ENCODE results near the gene C1orf198. TPM values are rescaled to one million over a fixed set of nuclear protein-coding genes. Genes with fewer than 3 reads are reported as not detected.
A peak's percentile ranks its signal among the peaks of the same experiment; 100 is the strongest.

Gene C1orf198
- polyA plus RNA-seq, 1 of the 3 experiments (the other 2 are of a cell fraction): 12.3 TPM

GRCh38 chr1:230870916-230871315, 2.6 kb upstream of the C1orf198 start:
- CTCF ChIA-PET: interaction anchor here (0.7 kb wide), 1 partner anchor 52 kb away, joined by 3 read pairs; no protein-coding TSS in a partner anchor
- TF ChIP-seq PBX3 (IDR thresholded peaks at IDR 0.05) (no peak), GABPA (IDR thresholded peaks at IDR 0.05; ENCODE audit: low read depth) (no peak), JUND (IDR thresholded peaks at IDR 0.05) (no peak), EP300 (IDR thresholded peaks at IDR 0.05; ENCODE audit: borderline replicate concordance in 1 of 2, low read depth in 1 of 2, low read length in 1 of 2) (no peak)
- TF ChIP-seq, protein P1, sequence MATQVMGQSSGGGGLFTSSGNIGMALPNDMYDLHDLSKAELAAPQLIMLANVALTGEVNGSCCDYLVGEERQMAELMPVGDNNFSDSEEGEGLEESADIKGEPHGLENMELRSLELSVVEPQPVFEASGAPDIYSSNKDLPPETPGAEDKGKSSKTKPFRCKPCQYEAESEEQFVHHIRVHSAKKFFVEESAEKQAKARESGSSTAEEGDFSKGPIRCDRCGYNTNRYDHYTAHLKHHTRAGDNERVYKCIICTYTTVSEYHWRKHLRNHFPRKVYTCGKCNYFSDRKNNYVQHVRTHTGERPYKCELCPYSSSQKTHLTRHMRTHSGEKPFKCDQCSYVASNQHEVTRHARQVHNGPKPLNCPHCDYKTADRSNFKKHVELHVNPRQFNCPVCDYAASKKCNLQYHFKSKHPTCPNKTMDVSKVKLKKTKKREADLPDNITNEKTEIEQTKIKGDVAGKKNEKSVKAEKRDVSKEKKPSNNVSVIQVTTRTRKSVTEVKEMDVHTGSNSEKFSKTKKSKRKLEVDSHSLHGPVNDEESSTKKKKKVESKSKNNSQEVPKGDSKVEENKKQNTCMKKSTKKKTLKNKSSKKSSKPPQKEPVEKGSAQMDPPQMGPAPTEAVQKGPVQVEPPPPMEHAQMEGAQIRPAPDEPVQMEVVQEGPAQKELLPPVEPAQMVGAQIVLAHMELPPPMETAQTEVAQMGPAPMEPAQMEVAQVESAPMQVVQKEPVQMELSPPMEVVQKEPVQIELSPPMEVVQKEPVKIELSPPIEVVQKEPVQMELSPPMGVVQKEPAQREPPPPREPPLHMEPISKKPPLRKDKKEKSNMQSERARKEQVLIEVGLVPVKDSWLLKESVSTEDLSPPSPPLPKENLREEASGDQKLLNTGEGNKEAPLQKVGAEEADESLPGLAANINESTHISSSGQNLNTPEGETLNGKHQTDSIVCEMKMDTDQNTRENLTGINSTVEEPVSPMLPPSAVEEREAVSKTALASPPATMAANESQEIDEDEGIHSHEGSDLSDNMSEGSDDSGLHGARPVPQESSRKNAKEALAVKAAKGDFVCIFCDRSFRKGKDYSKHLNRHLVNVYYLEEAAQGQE (IDR thresholded peaks at IDR 0.05; ENCODE audit: low read depth, low read length): no peak
- Histone ChIP-seq H3K27ac (ENCODE audit: low read depth in 2 of 2, low read length in 1 of 2) (no peak overlapping the region), H3K9ac (no peak overlapping the region), H3K4me1 (ENCODE audit: control insufficient read depth in 1 of 2, insufficient read depth in 2 of 2, low read depth in 1 of 2, low read length in 1 of 2) (peaks cover 17 to 26% of the 10 kb centered on the region in 2 experiments), H3K79me2 (ENCODE audit: insufficient read depth) (peaks cover 20% of the 10 kb centered on the region; the same call in 1 of the 2 replicates), H2AFZ (ENCODE audit: low read depth) (no peak overlapping the region), H4K20me1 (ENCODE audit: insufficient read depth) (peaks cover 4% of the 10 kb centered on the region; the same call in 1 of the 2 replicates), H3K27me3 (ENCODE audit: insufficient read depth) (no peaks in the 10 kb centered on the region), H3K4me3 (ENCODE audit: low read depth in 2 of 2, low read length in 1 of 2) (no peak overlapping the region), H3K9me2 (no peaks in the 10 kb centered on the region), H3K4me2 (no peak overlapping the region), H3K36me3 (replicated peaks in 1 of 2; ENCODE audit: control insufficient read depth in 1 of 2, insufficient read depth in 2 of 2, low read length in 1 of 2) (peaks cover 0 to 2% of the 10 kb centered on the region in 2 experiments), H3K9me3 (no peaks in the 10 kb centered on the region), H3F3A (replicated peaks; ENCODE audit: insufficient read depth) (peaks cover 13% of the 10 kb centered on the region)
- POLR2A ChIA-PET: no interaction called here
- no peak for DNase-seq
- WGBS (ENCODE audit: low lambda C conversion rate): 97% methylated on average over 4 of the region's 4 CpGs

DNA sequence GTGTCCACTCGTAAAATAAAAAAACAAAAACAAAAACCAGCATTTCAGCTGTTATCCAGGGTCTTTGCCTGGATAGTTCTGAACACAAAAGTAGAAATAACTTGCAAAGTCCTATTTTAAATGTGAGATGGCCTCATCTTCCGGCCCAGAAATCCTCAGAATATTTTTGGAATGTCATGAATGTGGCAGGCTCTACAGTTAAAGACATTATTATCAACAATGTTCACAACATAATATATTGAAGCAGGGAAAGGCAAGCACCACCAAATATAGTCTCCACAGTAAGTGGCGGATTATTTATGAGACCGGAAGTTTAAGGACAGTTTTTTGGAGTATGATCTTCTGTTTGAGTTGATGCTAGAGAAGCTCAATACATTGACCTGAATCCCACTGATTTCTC, 1.2 kb upstream of the C1orf198 start:
- ChIA-PET CTCF (interaction anchor here (0.6 to 1.0 kb wide), 3 partner anchors 29 to 48 kb away, joined by 3 to 6 read pairs (median 3); no protein-coding TSS in a partner anchor), POLR2A (interaction anchor here (0.6 to 1.1 kb wide), 3 partner anchors 24 to 227 kb away, joined by 3 to 7 read pairs (median 4); partner anchors contain the start of gene COG2)
- H3K9me3 ChIP-seq: no peaks in the 10 kb centered on the region
- peaks cover 0 to 13% of the 10 kb centered on the region in 2 experiments for H3K36me3 ChIP-seq (replicated peaks in 1 of 2; ENCODE audit: control insufficient read depth in 1 of 2, insufficient read depth in 2 of 2, low read length in 1 of 2)
- peaks cover 34% of the 10 kb centered on the region; the same call in 1 of the 2 replicates for H3K79me2 ChIP-seq (ENCODE audit: insufficient read depth)
- no peaks in the 10 kb centered on the region for H3K27me3 ChIP-seq (ENCODE audit: insufficient read depth)
- peak overlapping the region; percentile 70; the same call in 1 of the 2 replicates for H3K9ac ChIP-seq
- peak overlapping the region in 1 of 2 experiments; percentile 63; a peak in 1 of 4 replicates for H3K4me3 ChIP-seq (ENCODE audit: low read depth in 2 of 2, low read length in 1 of 2)
- peak overlapping the region; percentile 86 for H3K4me2 ChIP-seq
- no peak for DNase-seq
- peaks cover 17 to 26% of the 10 kb centered on the region in 2 experiments for H3K4me1 ChIP-seq (ENCODE audit: control insufficient read depth in 1 of 2, insufficient read depth in 2 of 2, low read depth in 1 of 2, low read length in 1 of 2)
- peaks cover 10% of the 10 kb centered on the region for H4K20me1 ChIP-seq (ENCODE audit: insufficient read depth)
- peak overlapping the region; percentile 93; the same call in 1 of the 2 replicates for H2AFZ ChIP-seq (ENCODE audit: low read depth)
- peak overlapping the region; percentile 56 to 85; a peak in 3 of 4 replicates for H3K27ac ChIP-seq (ENCODE audit: low read depth in 2 of 2, low read length in 1 of 2)
- H3K9me2 ChIP-seq: no peaks in the 10 kb centered on the region
- WGBS (ENCODE audit: low lambda C conversion rate): 67% methylated on average over 4 of the region's 4 CpGs
- peak; percentile 43; the same call in 1 of the 2 replicates for TF ChIP-seq TEAD4 (IDR thresholded peaks at IDR 0.05; ENCODE audit: borderline replicate concordance, insufficient read depth)
- TF ChIP-seq RAD21 (IDR thresholded peaks at IDR 0.05; ENCODE audit: low read length): no peak
- TF ChIP-seq JUND (IDR thresholded peaks at IDR 0.05): peak; percentile 25; the same call in 1 of the 2 replicates
- peak; percentile 10; the same call in 1 of the 2 replicates for TF ChIP-seq TCF12 (IDR thresholded peaks at IDR 0.05)
- H3F3A ChIP-seq (replicated peaks; ENCODE audit: insufficient read depth): peaks cover 13% of the 10 kb centered on the region
